T-helper 9 cell (primary cell): Measurements from ENCODE around the gene P4HB.

Experiments
- DNase-seq: peaks from one replicate; pipeline ENCODE4 v3.0.0-alpha.2; 2020

Gene P4HB

DNA sequence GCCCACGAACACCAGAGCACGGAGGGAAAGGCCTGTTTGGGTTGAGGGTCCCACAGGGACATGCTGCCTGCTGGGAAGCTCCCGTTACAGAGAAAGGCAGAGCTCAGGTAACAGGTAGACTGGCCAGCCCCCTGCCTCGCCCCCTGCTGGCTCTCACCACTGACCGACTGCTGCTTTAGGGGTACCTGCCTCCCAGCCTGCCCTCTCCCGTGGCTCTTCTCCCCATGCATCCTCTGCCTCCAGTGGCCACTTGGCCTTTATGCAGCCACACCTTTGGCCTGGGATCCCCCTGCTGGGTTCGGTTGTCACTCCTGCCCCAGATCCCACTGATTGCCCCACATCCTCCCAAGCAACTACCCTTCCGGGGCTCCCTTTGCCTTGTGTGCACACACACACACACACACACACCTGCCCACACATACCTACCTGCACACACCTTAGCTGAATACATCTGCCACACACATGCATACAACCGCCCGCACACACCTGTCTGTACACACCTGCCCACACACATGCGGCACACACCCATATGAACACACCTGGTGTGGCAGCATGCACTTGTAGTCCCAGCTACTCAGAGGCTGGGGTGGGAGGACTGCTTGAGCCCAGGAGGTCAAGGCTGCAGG is 34.4 kb downstream of the P4HB start:
- DNase-seq = no peak

DNA sequence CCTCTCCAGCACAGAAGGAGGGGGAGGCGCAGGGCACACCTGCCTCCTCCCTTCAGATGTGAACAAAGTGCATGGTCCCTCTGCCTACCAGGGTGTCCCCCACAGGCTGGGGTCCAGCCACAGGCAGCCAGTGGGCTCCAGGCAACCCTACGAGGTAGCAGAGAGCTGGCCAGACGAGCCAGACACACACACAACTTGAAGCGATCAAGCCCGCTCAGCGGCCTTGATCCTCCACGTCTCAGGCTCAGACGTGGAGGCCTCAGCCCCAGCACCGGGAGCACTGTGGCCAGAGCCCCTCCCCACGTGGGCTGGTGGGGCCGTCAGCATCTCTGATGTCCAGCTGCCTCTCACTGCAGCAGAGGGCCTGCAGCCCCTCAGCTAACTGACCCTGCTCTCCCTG is 35.7 kb downstream of the P4HB start:
- DNase-seq = no peak

DNA sequence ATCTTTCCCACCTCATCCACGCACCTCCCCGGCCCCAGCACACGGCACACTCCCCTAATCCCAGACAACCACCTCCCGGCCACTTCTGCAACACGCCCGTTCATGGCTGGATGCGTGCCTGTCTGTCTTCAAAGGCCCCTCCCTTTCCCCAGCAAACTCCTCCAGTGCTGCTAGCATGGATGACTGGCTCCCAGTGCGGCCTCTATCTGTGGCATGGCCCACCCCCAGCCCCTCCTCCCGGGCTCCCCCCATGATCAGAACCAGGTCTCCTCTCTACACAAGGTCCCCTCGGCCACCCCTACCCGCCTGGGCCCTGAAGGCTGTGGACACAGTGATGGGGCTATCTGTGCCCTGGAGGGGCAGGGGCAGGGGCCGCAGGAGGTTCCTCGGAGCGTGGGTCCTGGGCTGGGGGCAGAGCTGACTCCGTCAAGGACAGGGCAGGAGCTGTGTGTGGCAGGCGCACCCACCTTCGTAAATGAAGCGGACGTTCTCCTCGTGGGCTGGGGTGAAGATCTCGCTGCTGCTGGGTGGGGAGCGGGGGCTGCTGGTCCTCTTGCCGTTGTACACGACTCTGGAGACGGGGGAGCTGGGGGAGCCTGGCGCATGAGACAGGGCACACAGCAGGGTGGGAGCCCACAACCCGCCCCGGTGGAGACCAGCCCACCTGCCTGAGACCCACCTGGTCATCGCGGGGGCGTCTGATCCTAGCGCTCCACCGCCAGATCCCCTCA is 36.4 kb downstream of the P4HB start:
- no peak for DNase-seq

DNA sequence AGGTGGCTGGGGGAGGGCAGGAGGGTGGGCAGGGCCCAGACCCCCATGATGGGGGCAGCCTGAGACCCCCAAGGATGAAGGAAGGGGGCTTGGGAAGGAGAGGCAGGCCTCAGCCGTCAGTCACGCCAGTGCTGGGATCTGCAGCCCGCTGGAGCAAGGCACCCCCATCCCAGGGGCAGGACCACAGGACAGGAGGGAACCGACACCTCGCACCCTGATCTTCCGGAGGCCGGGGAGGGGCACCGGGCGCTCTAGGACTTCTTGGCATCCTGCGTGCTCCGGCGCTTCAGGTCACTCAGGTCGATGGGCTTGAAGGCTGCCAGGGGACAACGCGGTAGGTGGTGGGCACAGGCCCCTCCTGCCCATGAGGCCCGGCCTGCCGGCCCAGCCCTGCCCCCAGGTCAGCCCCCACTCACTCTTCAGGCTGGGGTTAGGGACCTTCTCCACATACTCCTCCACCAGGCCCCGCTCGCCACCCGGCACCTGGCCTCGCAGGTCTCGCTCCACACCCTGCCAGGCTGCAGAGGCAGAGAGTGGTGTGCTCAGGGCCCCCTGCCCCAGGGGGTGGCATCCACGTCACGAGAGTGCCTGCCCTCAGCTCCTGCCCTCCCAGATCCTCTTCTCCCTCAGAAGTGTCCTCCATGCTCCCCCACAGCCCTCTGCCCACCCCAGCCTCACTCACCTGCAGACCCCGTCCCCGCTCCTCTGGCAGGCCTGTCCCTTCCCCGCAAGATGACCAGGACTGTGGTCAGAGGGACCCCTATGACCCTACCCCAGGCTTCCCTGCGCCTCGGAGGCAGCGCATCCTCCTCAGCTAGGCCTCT is 37.1 kb downstream of the P4HB start:
- no peak for DNase-seq

DNA sequence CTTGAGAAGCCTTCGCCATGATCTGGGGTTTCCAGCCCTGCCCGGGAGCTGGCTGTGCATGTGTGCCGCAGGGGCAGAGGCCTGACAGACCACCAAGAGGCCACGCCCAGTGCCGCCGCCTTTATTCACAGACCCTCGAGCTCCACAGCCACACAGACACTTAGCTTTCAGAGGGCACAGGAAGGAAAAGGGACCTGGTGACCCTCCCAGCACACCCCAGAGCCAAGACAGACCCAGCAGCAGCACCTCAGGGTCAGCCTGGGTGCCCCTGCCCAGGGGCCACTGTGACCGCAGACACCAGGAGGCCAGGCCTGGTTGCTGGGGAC is 38.1 kb downstream of the P4HB start:
- DNase-seq = no peak

DNA sequence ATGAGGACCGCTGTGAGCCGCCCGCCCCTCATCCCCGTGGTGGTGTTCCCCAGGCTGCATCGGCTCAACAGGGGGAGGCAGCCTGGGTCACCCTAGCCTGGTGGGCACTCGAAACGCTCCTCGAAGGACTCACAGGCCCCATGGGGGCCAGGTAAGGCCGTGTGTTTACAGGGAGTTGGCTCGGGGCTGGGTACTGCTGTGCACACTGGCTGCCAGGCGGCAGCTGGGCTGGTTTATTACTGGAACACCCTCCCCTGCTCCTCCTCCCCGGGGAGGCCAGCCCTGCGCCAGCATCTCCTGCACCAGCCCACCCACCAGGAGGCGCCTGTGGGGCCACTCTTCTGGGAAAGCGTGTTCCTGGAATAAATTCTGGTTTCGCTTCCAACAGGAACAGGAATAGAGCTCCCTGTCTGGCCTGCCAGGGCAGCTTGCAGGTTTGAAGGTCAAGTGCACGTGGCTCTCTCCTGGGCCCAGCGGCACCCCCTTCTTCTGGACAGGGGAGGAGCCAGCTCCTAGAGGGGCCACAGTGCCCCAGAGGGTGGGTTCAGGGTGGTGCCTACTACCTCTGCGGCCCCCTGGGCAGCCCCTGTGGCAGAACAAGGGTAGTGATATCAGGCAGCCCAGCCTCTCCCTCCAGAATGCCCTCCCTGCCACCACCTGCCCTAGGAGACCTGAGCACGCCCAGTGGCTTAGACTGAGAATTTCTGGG is 38.6 kb downstream of the P4HB start:
- DNase-seq = no peak

DNA sequence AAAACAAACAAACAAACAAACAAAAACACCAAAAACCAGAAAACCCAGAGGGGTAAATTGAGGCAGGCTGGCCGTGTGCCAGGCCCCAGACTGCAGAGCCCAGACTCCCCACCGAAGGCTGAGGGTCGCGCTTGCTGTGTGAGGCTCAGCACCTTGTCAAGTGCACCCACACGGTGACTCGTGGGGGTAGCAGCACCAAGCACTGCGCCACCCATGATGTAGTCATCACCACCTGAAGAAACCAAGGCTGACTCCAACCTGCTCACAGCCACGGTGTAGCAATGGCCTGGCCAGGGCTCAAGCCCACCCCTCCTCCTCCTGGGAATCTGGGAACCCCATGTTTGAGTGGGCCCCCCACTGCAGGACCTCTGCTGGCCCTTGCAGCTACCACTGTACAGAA is 39.2 kb downstream of the P4HB start:
- no peak for DNase-seq

DNA sequence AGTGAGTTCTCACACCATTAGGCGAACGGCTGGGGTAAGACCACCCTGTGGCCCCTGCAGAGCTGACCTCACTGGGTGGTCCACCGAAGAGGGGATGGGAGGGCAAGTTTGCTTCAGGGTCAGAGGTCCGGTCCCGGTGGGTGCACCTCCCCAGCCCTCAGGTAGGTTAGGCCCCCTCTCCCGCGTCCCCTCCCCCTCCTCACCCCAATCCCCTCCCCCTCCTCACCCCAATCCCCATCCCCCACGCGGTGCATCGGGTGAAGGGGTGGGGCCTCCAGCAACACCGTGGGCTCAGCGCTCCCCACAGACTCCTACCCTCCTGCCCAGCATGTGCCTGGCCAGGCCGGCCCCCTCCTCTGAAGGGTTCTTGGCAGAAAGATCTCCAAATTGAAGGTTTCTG is 40.6 kb downstream of the P4HB start:
- no peak for DNase-seq

DNA sequence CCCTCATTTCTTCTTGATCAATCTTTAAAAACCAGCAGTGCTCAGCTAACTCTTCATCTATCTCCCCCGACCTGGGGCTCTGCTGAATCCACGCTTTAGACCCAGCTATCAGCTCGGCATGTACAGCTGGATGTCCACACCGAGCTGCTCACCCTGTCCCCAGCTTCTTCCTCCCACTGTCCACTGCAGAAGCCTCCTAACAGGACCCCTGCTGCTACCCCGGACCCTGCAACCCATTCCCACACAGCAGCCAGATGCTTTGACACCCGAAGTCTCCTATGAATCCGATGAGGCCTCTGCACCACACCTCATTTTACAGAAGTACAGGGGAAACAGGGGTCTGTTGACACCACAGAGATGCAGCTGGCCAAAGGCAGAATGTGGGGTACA is 42.6 kb downstream of the P4HB start:
- DNase-seq = no peak

DNA sequence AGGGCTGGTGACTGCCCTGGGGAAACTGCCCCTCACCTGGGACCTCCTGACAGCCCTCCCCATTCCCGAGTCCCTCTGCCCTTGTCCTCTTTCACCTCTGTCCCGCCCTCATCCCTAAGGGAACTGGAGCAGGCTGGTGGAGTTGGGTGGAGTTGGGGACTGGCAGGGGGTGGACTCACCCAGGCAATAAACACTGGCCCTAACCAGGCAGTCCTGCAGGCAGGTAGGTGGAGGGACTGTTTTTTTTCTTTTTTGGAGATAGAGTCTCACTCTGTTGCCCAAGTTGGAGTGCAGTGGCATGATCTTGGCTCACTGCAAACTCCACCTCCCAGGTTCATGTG is 44.7 kb downstream of the P4HB start:
- DNase-seq = no peak

DNA sequence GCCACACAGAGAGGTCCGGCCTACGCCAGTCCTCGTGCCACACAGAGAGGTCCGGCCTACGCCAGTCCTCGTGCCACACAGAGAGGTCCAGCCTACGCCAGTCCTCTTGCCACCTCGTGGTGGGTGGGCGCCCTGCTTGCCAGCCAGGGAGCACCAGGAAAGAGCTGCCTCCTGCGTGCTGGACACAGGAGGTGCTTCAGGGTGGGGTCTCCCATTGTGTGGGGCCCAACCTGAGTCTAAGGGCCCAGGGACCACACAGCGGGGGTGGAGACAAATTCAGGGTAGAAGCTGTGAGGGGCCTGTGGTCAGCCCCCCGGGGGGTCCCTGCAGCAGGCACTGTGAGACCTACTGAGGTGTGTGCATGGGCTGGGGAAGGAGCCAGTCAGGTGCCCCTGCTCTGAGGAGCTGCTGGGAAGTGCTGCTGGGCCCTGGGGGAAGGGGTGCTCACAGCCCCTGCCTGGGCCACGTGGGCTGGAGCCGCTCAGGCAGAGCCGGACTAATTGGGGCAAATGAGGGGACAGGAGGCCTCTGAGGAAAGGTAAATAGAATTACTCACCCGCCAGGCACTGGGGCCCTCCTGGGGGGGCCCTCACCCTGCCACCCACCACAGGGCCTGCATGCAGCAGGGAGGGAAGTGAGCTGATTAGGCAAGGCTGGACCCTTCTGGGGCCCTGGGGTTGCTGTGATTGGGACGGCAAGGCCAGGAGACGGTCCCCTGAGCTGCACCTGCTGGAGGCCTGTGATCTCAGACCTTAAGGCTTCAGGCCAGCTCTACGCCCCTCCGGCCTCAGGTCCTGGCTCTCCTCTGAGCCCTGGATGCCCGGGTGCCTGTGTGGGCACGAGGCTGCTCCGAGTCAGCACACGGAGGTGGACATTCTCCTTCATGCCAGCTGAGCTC is 45.3 kb downstream of the P4HB start:
- DNase-seq = no peak

DNA sequence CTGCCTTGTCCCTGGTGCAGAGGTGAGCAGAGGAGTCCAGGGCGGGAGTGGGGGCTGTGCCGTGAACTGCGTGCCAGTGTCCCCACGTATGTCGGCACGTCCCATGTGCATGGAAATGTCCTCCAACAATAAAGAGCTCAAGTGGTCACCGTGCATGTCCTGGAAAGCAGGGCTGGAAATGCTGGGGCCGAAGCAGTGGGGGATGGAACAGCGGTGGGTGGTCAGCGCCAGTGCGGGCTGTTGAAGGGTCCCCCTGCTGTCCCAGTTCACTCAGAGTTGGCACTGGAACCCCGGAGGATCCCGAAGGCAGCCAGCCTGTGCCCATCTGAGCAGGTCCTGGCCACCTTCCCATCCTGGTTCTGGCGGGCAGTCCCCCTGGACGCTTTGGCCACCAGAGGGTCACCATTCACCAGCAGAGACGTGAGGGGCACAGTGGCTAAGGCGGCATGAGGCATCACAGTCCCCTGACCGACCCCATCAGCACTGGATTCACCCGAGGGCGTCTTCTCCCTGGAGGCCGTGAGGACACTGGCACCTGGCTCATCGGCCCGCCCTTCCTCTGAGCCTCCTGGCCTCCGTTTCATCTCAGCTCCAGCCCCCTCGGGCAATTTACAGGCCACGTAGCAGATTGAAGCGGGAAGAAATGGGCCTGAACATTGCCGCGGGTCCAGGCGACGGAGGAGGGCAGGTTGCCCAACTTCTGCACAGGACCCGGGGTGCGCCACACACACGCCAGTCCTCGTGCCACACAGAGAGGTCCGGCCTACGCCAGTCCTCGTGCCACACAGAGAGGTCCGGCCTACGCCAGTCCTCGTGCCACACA is 46.3 kb downstream of the P4HB start:
- DNase-seq = no peak

DNA sequence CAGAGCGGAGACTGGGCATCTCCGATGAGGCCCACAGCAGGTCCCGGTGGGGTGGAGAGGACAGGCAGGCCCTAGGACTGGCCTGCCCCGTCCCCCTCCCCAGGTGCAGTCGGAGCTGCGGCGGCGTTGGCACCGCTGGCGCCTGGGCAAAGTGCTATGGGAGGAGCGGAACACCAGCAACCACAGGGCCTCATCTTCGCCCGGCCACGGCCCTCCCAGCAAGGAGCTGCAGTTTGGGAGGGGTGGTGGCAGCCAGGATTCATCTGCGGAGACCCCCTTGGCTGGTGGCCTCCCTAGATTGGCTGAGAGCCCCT is 47.0 kb downstream of the P4HB start:
- DNase-seq = no peak

DNA sequence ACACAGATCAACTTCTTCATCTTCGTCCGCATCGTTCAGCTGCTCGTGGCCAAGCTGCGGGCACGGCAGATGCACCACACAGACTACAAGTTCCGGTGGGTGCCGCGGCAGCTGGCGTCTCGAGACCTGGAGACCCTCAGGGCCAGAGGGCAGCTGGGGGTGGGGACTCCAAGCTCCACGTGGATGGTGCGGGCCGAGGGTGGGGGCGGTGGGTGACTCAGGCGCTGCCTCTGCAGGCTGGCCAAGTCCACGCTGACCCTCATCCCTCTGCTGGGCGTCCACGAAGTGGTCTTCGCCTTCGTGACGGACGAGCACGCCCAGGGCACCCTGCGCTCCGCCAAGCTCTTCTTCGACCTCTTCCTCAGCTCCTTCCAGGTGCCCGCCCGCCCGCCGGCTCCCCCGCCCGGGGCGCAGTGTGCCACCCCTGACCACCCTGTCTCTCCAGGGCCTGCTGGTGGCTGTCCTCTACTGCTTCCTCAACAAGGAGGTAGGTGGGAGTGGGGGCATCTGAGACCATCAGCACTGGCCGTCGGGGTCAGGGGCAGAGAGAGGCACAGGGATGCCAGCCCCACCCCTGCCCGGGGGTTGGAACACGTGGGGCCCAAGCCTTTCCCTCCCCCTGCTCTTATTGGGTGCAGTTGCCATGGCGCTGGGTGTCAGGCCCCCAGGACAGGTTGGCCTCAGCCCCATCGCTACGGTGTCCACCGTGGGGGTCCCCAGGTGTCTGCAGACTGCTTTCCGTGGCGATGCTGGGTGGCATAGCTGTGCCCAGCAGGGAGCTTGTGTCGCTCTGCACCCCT is 47.6 kb downstream of the P4HB start:
- no peak for DNase-seq

DNA sequence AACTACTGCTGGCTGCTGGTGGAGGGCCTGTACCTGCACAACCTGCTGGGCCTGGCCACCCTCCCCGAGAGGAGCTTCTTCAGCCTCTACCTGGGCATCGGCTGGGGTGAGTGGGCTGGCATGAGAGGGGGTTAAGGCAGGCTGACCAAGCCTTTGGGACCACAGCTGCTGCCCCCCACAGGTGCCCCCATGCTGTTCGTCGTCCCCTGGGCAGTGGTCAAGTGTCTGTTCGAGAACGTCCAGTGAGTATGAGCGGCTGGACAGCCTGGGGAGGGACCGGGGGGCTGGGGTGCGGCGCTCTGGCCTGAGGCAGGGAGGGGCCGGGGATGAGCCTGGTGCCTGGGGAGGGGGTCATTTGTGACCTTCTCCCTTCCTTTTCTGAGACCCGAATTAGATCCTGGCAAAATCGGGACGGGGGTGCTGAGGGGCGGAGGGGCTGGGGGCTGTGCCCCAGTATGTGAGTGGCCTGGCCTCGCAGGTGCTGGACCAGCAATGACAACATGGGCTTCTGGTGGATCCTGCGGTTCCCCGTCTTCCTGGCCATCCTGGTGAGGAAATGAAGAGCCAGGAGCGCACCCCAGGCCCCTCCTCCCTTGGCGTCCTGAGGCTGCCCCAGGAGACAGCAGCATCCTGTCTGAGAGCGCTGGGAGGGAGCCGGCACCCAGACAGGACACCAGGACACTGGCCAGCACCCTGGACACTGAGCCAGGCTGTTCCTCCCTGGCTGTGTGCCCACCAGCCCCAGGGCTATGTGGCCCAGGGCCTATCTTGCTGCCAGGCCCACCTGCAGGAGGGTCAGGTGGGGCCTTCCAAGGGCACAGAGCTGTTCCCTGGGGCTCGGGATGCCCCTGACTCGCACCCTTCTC is 48.4 kb downstream of the P4HB start:
- no peak for DNase-seq

DNA sequence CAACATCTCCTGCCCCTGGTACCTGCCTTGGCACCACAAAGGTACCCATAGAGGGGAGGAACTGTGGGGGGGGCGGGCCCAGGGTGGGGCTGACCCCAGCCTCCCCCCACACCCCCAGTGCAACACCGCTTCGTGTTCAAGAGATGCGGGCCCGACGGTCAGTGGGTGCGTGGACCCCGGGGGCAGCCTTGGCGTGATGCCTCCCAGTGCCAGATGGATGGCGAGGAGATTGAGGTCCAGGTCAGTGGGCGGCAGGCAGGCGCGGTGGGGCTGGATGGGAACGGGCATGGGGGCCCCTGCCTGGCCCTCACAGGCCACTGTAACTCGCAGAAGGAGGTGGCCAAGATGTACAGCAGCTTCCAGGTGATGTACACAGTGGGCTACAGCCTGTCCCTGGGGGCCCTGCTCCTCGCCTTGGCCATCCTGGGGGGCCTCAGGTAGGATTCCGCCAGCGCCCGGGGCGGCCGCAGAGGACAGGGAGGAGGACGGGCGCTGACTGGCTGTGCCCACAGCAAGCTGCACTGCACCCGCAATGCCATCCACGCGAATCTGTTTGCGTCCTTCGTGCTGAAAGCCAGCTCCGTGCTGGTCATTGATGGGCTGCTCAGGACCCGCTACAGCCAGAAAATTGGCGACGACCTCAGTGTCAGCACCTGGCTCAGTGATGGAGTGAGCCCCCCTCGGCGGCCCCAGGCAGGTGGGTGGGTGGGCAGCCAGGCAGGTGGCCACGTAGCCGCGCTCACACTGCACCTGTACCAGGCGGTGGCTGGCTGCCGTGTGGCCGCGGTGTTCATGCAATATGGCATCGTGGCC is 49.2 kb downstream of the P4HB start:
- no peak for DNase-seq

DNA sequence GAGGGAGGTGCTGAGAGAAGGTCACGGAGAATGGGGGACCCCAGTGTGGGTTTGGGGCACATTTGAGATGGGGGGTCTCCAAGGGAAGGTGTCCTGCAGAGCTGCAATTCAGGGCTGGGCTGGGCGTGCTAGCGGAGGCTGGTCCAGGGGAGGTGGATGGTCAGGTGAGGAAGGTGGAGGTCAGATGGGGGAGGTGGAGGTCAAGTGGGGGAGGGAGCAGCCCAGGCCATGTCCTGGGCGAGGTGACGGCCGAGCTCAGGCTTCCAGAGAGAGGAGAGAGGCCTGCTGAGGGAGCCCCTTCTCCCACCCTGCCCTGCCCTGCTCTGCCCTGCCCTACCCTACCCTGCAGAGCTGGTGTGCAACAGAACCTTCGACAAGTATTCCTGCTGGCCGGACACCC is 49.9 kb downstream of the P4HB start:
- no peak for DNase-seq

DNA sequence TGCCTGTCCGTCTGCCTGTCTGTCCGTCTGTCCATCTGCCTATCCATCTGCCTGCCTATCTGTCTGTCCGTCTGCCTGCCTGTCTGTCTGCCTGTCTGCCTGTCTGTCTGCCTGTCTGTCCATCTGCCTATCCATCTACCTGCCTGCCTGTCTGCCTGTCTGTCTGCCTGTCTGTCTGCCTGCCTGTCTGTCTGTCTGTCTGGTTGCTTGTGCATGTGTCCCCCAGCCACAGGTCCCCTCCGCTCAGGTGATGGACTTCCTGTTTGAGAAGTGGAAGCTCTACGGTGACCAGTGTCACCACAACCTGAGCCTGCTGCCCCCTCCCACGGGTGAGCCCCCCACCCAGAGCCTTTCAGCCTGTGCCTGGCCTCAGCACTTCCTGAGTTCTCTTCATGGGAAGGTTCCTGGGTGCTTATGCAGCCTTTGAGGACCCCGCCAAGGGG is 50.8 kb downstream of the P4HB start:
- DNase-seq = no peak
